ENCODE data around the gene TLR1. TPM values are rescaled to one million over a fixed set of nuclear protein-coding genes. Genes with fewer than 3 reads are reported as not detected.
"Not testable (repeated sequence)": the region's sequence is repeated elsewhere in the genome, so short reads cannot be mapped to it uniquely, and the experiment has no call there.

TLR1 gene
- total RNA-seq, 6 experiments from 2014 or later = 5.1 to 10.5 (median 7.8) TPM

DNA sequence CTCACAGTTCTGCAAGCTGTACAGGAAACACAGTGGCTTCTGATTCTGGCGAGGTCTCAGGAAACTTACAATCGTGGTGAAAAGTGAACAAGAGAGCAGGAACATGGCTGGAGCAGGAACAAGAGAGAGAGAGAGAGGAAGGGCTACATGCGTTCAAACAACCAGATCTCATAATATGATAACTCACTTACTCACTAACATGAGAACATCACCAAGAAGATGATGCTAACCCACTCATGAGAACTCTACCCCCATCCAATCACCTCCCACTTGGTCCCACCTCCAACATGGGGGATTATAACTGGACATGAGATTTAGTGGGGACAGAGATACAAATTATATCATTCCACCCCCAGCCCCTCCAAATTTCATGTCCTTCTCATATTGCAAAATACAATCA is 9.8 kb upstream of the TLR1 start:
- ATAC-seq = peak in 1 of 4 donors; percentile 11
- Histone ChIP-seq H3K9me3 (no peaks in the 10 kb centered on the region), H3K27me3 (no peaks in the 10 kb centered on the region), H3K4me3 (no peak overlapping the region), H3K36me3 (no peaks in the 10 kb centered on the region), H3K4me1 (no peaks in the 10 kb centered on the region), H3K27ac (no peak overlapping the region)
- intact Hi-C loops (cut with DNase I) = no loop called here
- DNase-seq = no peak
- 55% methylated on average over 3 of the region's 3 CpGs for WGBS (ENCODE audit: insufficient coverage, low coverage, low lambda C conversion rate, missing lambda C conversion rate)
- no peak for TF ChIP-seq POLR2A (IDR thresholded peaks at IDR 0.05)
- TF ChIP-seq, protein P1, sequence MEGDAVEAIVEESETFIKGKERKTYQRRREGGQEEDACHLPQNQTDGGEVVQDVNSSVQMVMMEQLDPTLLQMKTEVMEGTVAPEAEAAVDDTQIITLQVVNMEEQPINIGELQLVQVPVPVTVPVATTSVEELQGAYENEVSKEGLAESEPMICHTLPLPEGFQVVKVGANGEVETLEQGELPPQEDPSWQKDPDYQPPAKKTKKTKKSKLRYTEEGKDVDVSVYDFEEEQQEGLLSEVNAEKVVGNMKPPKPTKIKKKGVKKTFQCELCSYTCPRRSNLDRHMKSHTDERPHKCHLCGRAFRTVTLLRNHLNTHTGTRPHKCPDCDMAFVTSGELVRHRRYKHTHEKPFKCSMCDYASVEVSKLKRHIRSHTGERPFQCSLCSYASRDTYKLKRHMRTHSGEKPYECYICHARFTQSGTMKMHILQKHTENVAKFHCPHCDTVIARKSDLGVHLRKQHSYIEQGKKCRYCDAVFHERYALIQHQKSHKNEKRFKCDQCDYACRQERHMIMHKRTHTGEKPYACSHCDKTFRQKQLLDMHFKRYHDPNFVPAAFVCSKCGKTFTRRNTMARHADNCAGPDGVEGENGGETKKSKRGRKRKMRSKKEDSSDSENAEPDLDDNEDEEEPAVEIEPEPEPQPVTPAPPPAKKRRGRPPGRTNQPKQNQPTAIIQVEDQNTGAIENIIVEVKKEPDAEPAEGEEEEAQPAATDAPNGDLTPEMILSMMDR (IDR thresholded peaks at IDR 0.05) = no peak

DNA sequence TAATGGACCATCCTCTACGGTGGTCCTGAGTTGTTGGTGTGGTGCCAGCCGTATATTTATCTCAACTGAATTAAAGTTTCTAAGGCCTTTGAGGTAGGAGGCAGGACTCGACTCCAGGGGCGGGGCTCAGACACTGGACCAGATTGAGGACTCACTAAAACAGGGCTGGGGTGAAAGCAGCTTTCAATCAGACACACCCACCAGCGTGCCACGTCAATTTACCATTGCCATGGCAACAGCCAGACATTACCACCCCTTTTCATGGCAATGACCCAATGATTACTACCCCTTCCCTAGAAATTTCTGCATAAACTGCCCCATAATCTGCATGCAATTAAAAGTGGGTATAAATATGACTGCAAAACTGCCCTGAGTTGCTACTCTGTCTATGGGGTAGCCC is 6.7 kb upstream of the TLR1 start:
- H3K4me1 ChIP-seq = no peaks in the 10 kb centered on the region
- no peaks in the 10 kb centered on the region for H3K9me3 ChIP-seq
- no peak overlapping the region for H3K4me3 ChIP-seq
- no peaks in the 10 kb centered on the region for H3K27me3 ChIP-seq
- H3K27ac ChIP-seq = no peak overlapping the region
- no peaks in the 10 kb centered on the region for H3K36me3 ChIP-seq
- 83% methylated on average over 3 of the region's 6 CpGs for WGBS (ENCODE audit: insufficient coverage, low coverage, low lambda C conversion rate, missing lambda C conversion rate)
- TF ChIP-seq POLR2A (IDR thresholded peaks at IDR 0.05) = no peak
- TF ChIP-seq, protein P1 (IDR thresholded peaks at IDR 0.05) = no peak
- intact Hi-C loops (cut with DNase I) = no loop called here
- no peak for DNase-seq
- ATAC-seq = no peak

DNA sequence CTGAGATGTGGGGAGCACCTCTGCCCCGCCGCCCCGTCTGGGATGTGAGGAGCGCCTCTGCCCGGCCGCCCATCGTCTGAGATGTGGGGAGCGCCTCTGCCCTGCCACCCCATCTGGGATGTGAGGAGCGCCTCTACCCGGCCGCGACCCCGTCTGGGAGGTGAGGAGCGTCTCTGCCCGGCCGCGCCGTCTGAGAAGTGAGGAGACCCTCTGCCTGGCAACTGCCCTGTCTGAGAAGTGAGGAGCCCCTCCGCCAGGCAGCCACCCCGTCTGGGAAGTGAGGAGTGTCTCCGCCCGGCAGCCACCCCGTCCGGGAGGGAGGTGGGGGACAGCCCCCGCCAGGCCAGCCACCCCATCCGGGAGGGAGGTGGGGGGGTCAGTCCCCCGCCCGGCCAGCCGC is 2.9 kb upstream of the TLR1 start:
- not testable (repeated sequence) for DNase-seq, H3K9me3 ChIP-seq, H3K27ac ChIP-seq, H3K4me1 ChIP-seq, H3K27me3 ChIP-seq, H3K36me3 ChIP-seq, ATAC-seq, H3K4me3 ChIP-seq
- no CpG with 5 or more reads among the region's 29 CpGs for WGBS (ENCODE audit: insufficient coverage, low coverage, low lambda C conversion rate, missing lambda C conversion rate)
- intact Hi-C loops (cut with DNase I) = loop anchor here in 1 of 2 donors (5.0 kb wide), 1 partner anchor 45 kb away; no protein-coding TSS in a partner anchor

DNA sequence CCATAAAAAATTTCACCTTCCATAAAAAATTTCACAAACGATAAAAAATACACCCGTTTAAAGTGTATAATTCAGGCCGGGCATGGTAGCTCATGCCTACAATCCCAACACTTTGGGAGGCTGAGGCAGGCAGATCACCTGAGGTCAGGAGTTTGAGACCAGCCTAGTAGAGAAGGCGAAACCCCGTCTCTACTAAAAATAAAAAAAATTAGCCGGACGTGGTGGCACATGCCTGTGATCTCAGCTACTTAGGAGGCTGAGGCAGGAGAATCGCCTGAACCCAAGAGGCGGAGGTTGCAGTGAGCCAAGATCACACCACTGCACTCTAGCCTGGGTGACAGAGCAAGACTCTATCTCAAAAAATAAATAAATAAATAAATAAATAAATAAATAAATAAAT is 1.7 kb upstream of the TLR1 start:
- not testable (repeated sequence) for H3K9me3 ChIP-seq, DNase-seq, ATAC-seq, H3K4me1 ChIP-seq, H3K27me3 ChIP-seq, H3K36me3 ChIP-seq, H3K4me3 ChIP-seq
- intact Hi-C loops (cut with DNase I) = loop anchor here in 1 of 2 donors (5.0 kb wide), 1 partner anchor 44 kb away; no protein-coding TSS in a partner anchor
- 59% methylated on average over 4 of the region's 9 CpGs for WGBS (ENCODE audit: insufficient coverage, low coverage, low lambda C conversion rate, missing lambda C conversion rate)
- peak overlapping the region in 2 of 3 donors; percentile 47 to 60 for H3K27ac ChIP-seq

DNA sequence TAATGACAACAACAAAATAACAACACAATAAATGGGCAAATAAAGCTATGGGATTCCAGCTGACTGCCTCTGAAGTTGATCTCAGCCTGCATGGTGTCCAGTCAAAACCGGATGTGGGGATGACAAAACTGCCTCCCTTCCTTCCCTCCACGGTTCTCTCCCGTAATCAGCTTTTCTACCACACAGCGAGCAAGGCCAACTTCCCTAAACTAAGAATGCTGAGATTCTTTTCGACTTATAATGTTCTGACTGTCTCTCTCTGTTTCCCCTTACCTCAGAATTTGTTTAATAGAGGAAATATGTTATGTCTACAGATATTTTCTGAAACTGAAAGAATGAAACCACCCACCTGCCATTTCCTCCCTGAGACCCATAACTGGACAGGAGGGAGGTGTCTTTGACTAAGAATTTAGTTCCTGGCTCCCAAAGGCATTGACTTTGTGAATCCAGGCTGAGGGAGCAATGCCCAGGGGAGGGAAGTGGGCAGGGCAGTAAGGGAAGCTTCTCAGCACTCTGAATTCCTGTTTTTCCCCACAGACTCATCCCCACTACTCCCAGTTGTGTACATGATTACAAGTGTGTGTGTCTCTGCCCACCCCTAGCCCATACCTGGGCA is 1.0 kb upstream of the TLR1 start:
- DNase-seq (no peak), ATAC-seq (peak; percentile 37 to 63 (median 54))
- Histone ChIP-seq H3K27me3 (no peaks in the 10 kb centered on the region), H3K4me1 (peaks cover 0 to 5% (median 0%) of the 10 kb centered on the region in 4 donors), H3K27ac (peak overlapping the region in 2 of 3 donors; percentile 47 to 60), H3K9me3 (no peaks in the 10 kb centered on the region), H3K4me3 (no peak overlapping the region), H3K36me3 (no peaks in the 10 kb centered on the region)
- TF ChIP-seq POLR2A (IDR thresholded peaks at IDR 0.05) = no peak
- TF ChIP-seq, protein P1 (IDR thresholded peaks at IDR 0.05) = no peak
- 27% methylated on average over 5 of the region's 5 CpGs for WGBS (ENCODE audit: insufficient coverage, low coverage, low lambda C conversion rate, missing lambda C conversion rate)
- intact Hi-C loops (cut with DNase I) = loop anchor here in 1 of 2 donors (5.0 kb wide), 1 partner anchor 43 kb away; no protein-coding TSS in a partner anchor
